Endothelial cell (in vitro differentiated cells): ENCODE data around the gene STAG1. TPM values are rescaled to one million over a fixed set of nuclear protein-coding genes. Genes with fewer than 3 reads are reported as not detected.

Experiments
- DNase-seq: peaks from one replicate; pipeline ENCODE4 v3.0.0; 2021; ENCODE audit warnings: low spot score
- H3K27ac Mint-ChIP-seq: one replicate; pipeline ENCODE4 v1.8.0; 2021; ENCODE audit warnings: mixed read lengths, inconsistent platforms; ENCODE audit not compliant: unreplicated experiment
- H3K27me3 Mint-ChIP-seq: one replicate; pipeline ENCODE4 v1.8.0; 2021; ENCODE audit warnings: mild to moderate bottlenecking, moderate library complexity, mixed read lengths, inconsistent platforms; ENCODE audit not compliant: unreplicated experiment
- H3K36me3 Mint-ChIP-seq: one replicate; pipeline ENCODE4 v1.8.0; 2021; ENCODE audit warnings: mild to moderate bottlenecking, low read depth, mixed read lengths, inconsistent platforms; ENCODE audit not compliant: unreplicated experiment
- H3K4me1 Mint-ChIP-seq: one replicate; pipeline ENCODE4 v1.8.0; 2021; ENCODE audit warnings: mild to moderate bottlenecking, mixed read lengths, inconsistent platforms; ENCODE audit not compliant: unreplicated experiment
- H3K4me3 Mint-ChIP-seq: one replicate; pipeline ENCODE4 v1.8.0; 2021; ENCODE audit warnings: mild to moderate bottlenecking, mixed read lengths, inconsistent platforms; ENCODE audit not compliant: unreplicated experiment
- H3K9me3 Mint-ChIP-seq: one replicate; pipeline ENCODE4 v1.8.0; 2021; ENCODE audit warnings: mixed read lengths, inconsistent platforms; ENCODE audit not compliant: unreplicated experiment
- total RNA-seq: library from RNA; stranded (reverse); fragmentation: NEBNext Ultra II Directional; extraction: Animal tissue kit (Norgen Biotek cat#: 25700); gene quantifications from one replicate; pipeline ENCODE4 v1.2.1, GENCODE V29; 2021; ENCODE audit not compliant: unreplicated experiment
- TF ChIP-seq, protein P1 (sequence below): fragments of 200-600 bp; sonication (generic); IDR thresholded peaks from one replicate; pipeline ENCODE4 v1.5.0; 2021; ENCODE audit warnings: antibody characterized with exemption; ENCODE audit not compliant: unreplicated experiment

STAG1 gene
- total RNA-seq, 1 donor from 2014 or later, result 30.0 TPM

DNA sequence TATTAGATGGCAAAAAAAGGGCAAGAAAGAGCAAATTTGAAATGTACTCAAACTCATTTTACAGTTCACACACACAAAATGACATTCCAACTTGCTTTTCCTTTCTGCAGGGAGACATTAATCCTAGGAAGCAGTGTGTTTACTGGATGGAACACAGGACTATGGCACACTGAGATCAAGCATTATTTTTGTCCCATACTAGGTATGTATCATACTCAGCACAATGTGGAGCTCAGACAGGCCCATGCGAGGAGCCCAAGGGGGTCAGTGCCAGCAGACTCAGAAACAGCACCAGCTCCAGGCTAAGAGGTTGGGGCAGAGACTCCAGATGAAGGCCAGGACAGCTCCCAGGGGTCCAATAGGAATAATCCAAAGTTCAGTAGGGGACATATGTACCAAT is 36.0 kb upstream of the STAG1 start:
- Mint-ChIP-seq H3K27me3 (no peaks in the 10 kb centered on the region), H3K9me3 (no peaks in the 10 kb centered on the region), H3K27ac (no peak overlapping the region), H3K4me1 (no peaks in the 10 kb centered on the region), H3K36me3 (no peaks in the 10 kb centered on the region), H3K4me3 (no peak overlapping the region)
- no peak for DNase-seq
- TF ChIP-seq, protein P1, sequence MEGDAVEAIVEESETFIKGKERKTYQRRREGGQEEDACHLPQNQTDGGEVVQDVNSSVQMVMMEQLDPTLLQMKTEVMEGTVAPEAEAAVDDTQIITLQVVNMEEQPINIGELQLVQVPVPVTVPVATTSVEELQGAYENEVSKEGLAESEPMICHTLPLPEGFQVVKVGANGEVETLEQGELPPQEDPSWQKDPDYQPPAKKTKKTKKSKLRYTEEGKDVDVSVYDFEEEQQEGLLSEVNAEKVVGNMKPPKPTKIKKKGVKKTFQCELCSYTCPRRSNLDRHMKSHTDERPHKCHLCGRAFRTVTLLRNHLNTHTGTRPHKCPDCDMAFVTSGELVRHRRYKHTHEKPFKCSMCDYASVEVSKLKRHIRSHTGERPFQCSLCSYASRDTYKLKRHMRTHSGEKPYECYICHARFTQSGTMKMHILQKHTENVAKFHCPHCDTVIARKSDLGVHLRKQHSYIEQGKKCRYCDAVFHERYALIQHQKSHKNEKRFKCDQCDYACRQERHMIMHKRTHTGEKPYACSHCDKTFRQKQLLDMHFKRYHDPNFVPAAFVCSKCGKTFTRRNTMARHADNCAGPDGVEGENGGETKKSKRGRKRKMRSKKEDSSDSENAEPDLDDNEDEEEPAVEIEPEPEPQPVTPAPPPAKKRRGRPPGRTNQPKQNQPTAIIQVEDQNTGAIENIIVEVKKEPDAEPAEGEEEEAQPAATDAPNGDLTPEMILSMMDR, result no peak

DNA sequence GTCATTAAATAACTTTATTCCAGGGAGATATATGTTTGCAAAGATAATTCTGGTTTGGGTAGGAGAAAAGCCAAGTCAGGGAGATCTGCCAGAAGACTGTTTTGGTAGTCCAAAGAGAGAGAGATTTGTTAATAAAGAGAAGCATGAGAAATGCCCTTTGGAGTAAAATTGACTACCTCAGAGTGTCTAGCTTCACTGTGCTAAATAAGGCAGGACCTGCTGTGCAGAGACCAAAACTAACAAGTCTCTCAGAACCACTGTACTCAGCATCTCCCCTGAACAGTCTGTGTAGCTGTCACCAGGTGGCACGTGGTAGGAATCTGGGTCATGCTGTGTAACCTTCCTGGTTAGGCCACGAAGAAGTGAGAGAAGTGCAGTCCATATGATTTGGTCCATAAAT is 35.2 kb upstream of the STAG1 start:
- TF ChIP-seq, protein P1, result no peak
- H3K27me3 Mint-ChIP-seq, result no peaks in the 10 kb centered on the region
- H3K27ac Mint-ChIP-seq, result no peak overlapping the region
- no peak for DNase-seq
- no peaks in the 10 kb centered on the region for H3K36me3 Mint-ChIP-seq
- no peaks in the 10 kb centered on the region for H3K9me3 Mint-ChIP-seq
- H3K4me3 Mint-ChIP-seq, result no peak overlapping the region
- H3K4me1 Mint-ChIP-seq, result no peaks in the 10 kb centered on the region

DNA sequence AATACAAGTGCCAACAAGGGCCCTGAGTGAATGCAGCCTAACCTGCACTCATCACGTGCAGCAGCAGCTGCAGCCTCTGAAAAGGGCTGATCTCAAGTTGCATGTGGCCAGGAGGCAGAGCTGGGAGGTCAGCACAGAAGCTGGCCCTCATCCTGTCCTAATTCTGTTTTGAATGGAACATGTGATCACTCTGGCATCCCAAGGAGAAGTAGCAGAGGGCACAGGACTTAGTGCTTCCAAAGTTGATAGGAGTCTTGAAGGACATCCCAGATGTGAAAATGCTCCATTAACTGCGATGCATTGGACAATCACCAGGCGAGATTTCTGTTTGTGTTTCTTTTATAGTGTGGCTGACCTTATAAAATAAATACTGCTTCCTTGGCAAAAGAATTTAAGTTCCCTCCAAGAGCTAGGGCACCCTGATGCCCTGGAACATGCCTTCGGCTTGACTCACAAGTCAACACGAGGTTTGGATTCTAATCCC is 31.6 kb upstream of the STAG1 start:
- Mint-ChIP-seq H3K36me3 (no peaks in the 10 kb centered on the region), H3K27me3 (no peaks in the 10 kb centered on the region), H3K4me3 (no peak overlapping the region), H3K9me3 (no peaks in the 10 kb centered on the region), H3K27ac (no peak overlapping the region), H3K4me1 (no peaks in the 10 kb centered on the region)
- TF ChIP-seq, protein P1, result no peak
- DNase-seq, result no peak

- no peak for DNase-seq
- TF ChIP-seq, protein P1, result no peak
- Mint-ChIP-seq H3K4me3 (no peak overlapping the region), H3K36me3 (no peaks in the 10 kb centered on the region), H3K9me3 (no peaks in the 10 kb centered on the region), H3K27me3 (no peaks in the 10 kb centered on the region), H3K27ac (no peak overlapping the region), H3K4me1 (no peaks in the 10 kb centered on the region)
These were observed 28.6 kb upstream of the STAG1 start for GRCh38 chr3:136780741-136781140.

DNA sequence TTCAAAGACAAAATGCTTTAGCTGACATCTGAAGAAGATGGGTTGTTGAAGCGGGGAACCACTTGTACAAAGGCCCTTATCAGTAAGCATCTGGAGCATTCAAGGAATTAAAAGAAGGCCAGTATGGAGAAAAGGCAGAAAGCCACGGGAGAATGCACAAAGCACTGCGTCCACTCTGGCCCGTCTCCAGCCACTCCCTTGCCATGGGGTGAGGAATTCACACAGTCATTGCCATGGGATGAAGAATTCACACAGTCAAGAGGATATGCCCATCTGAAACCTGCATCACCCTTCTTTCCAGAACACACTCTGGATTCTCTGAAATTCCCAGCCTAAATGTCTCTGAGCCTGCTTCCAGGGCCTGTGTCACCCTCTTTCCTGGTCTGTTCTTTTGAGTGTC is 26.7 kb upstream of the STAG1 start:
- Mint-ChIP-seq H3K36me3 (no peaks in the 10 kb centered on the region), H3K27me3 (no peaks in the 10 kb centered on the region), H3K9me3 (no peaks in the 10 kb centered on the region), H3K27ac (no peak overlapping the region), H3K4me1 (no peaks in the 10 kb centered on the region), H3K4me3 (no peak overlapping the region)
- TF ChIP-seq, protein P1, result no peak
- DNase-seq, result no peak
